ENCODE measurements around the gene MAP9.
"Not testable (repeated sequence)": the region's sequence is repeated elsewhere in the genome, so short reads cannot be mapped to it uniquely, and the experiment has no call there.

Gene MAP9

GRCh38 chr4:155376387-155377268 lies at the start of gene MAP9:
Gene MAP9 (minus strand): TSS chr4:155376965. CDS start chr4:155375850, 1,115 bp downstream.
- DNase-seq (ENCODE audit: low spot score): peak; percentile 93

- DNase-seq (ENCODE audit: low spot score): not testable (repeated sequence)
Observed at GRCh38 chr4:155424778-155425177, 48.0 kb upstream of the MAP9 start.

DNA sequence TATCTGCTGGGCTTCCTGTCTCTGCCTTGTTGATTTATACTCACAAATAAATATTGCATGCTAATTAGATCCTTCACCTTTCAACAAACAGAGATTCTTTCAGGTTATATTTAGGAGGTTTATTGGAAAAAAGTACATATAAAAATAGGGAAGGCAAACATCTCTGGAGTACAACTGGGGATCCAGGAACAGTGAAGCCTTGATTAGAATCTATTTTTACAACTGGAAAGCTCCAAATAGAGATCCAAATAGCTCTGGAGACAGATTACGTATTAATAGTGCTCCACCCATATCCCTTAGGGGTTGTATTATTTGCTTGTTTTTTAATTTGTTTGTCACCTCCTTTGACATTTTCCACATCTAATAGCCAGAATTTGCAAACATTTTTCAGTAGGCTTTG lies 46.9 kb upstream of the MAP9 start:
- no peak for DNase-seq (ENCODE audit: low spot score)

DNA sequence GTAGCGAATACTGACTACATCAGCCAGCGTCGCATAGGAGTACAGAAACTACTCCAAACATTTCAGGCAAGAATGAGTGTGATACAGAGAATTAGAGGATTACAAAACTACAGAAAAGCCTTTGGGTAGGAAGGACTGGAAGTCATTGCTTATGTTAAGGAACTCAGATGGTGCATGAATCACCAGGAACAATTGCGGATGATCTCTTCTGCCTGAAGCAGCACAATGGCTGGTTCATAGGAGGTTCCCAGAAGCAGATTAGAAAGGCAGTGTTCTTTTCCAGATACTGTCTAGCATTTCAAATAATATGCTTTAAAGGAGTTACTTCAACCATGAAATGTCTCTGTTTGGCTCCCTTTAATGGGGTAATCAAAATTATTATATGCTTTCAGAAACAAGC lies 42.5 kb upstream of the MAP9 start:
- no peak for DNase-seq (ENCODE audit: low spot score)

- DNase-seq (ENCODE audit: low spot score): no peak
Observed at GRCh38 chr4:155415662-155416061, 38.9 kb upstream of the MAP9 start.

DNA sequence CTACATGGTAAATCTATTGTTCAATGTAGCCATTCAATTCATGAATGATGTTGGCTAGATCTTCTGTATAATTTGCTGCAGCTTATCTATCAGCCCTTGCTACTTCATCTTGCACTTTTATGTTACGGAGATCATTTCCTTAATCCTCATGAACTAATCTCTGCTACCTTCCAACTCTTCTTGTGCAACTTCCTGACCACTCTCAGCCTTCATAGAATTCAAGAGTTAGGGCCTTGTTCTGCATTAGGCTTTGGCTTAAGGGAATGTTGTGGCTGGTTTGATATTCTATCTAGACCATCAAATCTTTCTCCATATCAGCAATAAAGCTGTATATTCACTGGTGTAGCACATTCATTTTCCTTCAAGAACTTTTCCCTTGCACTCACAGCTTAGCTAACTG lies 36.7 kb upstream of the MAP9 start:
- no peak for DNase-seq (ENCODE audit: low spot score)

GRCh38 chr4:155411546-155411945 lies 34.8 kb upstream of the MAP9 start:
- no peak for DNase-seq (ENCODE audit: low spot score)

GRCh38 chr4:155408796-155409195 lies 32.0 kb upstream of the MAP9 start:
- DNase-seq (ENCODE audit: low spot score): no peak

- DNase-seq (ENCODE audit: low spot score): no peak
Observed at GRCh38 chr4:155407480-155407879, 30.7 kb upstream of the MAP9 start.

GRCh38 chr4:155405059-155405458 lies 28.3 kb upstream of the MAP9 start:
- no peak for DNase-seq (ENCODE audit: low spot score)

DNA sequence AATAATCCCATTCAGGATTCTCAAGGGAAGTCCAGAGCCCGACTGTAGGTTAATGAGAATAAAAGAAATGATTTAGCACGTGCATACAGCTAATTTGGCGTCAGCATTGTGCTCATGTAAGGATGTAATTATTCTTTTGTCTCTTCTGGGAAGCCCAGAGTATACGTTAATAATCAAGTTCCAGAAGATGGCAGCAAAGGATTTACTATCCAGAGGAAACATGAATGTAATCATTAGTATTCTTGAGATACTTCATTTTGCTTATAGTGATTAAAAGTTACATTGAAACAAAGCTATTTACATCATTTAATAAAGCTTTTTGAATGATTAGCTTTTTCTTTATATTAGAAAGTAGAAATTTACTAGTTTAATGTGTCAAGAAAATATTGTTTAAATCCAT lies 27.1 kb upstream of the MAP9 start:
- no peak for DNase-seq (ENCODE audit: low spot score)

GRCh38 chr4:155402941-155403340 lies 26.2 kb upstream of the MAP9 start:
- DNase-seq (ENCODE audit: low spot score): no peak

DNA sequence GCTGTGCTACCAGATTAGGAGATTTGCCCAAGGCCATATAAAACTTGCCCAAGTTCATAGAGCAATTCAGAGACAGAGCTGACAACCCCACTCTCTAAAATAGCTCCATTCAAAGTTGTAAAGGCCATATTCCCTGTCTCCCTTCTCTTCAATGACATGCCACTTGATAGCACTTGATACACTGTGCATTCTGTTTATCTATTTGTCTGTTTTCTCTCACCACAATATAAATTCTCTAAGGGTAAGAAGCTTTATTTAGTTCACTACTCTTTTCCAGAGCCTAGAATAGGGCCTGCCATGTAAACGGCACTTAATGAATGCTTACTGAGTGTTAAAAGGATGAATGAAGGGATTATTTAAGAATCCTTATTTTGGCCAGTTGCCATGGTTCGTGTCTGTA lies 24.1 kb upstream of the MAP9 start:
- no peak for DNase-seq (ENCODE audit: low spot score)

- DNase-seq (ENCODE audit: low spot score): no peak
Observed at GRCh38 chr4:155399974-155400697, 23.4 kb upstream of the MAP9 start.

- DNase-seq (ENCODE audit: low spot score): no peak
Observed at GRCh38 chr4:155392481-155393184, 15.9 kb upstream of the MAP9 start.

DNA sequence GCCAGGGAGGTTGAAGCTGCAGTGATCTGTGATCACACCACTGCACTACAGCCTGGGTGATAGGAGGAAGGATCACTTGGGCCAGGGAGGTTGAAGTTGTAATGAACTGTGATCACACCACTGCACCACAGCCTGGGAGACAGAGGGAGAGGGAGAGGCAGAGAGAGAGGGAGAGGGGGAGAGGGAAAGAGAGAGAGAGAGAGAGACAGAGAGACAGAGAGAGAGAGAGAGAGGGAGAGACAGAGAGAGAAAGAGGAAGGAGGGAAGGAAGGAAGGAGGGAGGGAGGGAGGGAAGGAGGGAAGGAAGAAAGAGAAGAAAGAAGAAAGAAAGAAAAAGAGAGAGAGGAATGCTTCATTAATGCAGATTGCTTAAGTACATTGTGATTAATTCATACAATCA lies 15.2 kb upstream of the MAP9 start:
- DNase-seq (ENCODE audit: low spot score): no peak

GRCh38 chr4:155388162-155388561 lies 11.4 kb upstream of the MAP9 start:
- DNase-seq (ENCODE audit: low spot score): no peak

GRCh38 chr4:155383541-155383940 lies 6.8 kb upstream of the MAP9 start:
- DNase-seq (ENCODE audit: low spot score): no peak

- no peak for DNase-seq (ENCODE audit: low spot score)
Observed at GRCh38 chr4:155377276-155377675, 511 bp upstream of the MAP9 start.

- DNase-seq (ENCODE audit: low spot score): peak; percentile 13
Observed at GRCh38 chr4:155371432-155372043, 5.2 kb downstream of the MAP9 start.

- no peak for DNase-seq (ENCODE audit: low spot score)
Observed at GRCh38 chr4:155367608-155368007, 9.2 kb downstream of the MAP9 start.

GRCh38 chr4:155353923-155354540 lies 22.7 kb downstream of the MAP9 start:
- peak; percentile 24 for DNase-seq (ENCODE audit: low spot score)
